Measurements from ENCODE around the gene RPL9. TPM values are rescaled to one million over a fixed set of nuclear protein-coding genes. Genes with fewer than 3 reads are reported as not detected.
"Not testable (repeated sequence)": the region's sequence is repeated elsewhere in the genome, so short reads cannot be mapped to it uniquely, and the experiment has no call there.

Gene RPL9
- total and polyA plus RNA-seq, 2 of the 13 experiments (the other 11 are each of a cell fraction or from before 2014, with no cell fraction given), result 993 to 2,148 TPM

- CTCF ChIA-PET (ENCODE audit: low intra/inter-chr PET ratio, low total read pairs); H2AFZ ChIP-seq (ENCODE audit: low read length); in situ Hi-C loops (cut with HindIII; ENCODE audit: extremely low pct_ligation_motif_present, low pct_unique_long_range_greater_than_20kb); DNase-seq (ENCODE audit: low spot score); H3K27me3 ChIP-seq (ENCODE audit: control insufficient read depth in 1 of 2, insufficient read depth in 2 of 2, low read length in 2 of 2); H3K9me3 ChIP-seq (ENCODE audit: low read length); FAIRE-seq: not testable (repeated sequence)
- peak overlapping the region; percentile 84 to 97 (median 93) for H3K4me3 ChIP-seq (replicated peaks in 1 of 3; ENCODE audit: insufficient read depth in 1 of 3, low read depth in 2 of 3, low read length in 3 of 3)
- H3K79me2 ChIP-seq (ENCODE audit: insufficient read depth, low read length), result peaks cover 52% of the 10 kb centered on the region
- peaks cover 45% of the 10 kb centered on the region for H4K20me1 ChIP-seq (ENCODE audit: insufficient read depth, low read length)
- POLR2A ChIA-PET, result interaction anchor here (0.6 to 4.0 kb wide), 18 partner anchors 8 to 268 kb away, joined by 3 to 50 read pairs (median 9); partner anchors contain the start of genes KLB, RFC1, SMIM14 and UBE2K
- H3K27ac ChIP-seq (ENCODE audit: extremely low read length, insufficient read depth, low read length), result peak overlapping the region; percentile 87
- ATAC-seq, result peak; percentile 2; the same call in 2 of the 3 replicates
- peak overlapping the region; percentile 91 for H3K4me2 ChIP-seq (ENCODE audit: low read depth, low read length)
- WGBS (ENCODE audit: low lambda C conversion rate), result 0% methylated on average over 12 of the region's 13 CpGs
- H3K36me3 ChIP-seq (replicated peaks in 1 of 2; ENCODE audit: control insufficient read depth in 1 of 2, insufficient read depth in 2 of 2, low read length in 2 of 2), result peaks cover 9 to 46% of the 10 kb centered on the region in 2 experiments
- 0 out of 2 replicates have a peak, but pooled peaks have one; percentile 32 for TF ChIP-seq PAF1 (CRISPR knock-in tag; IDR thresholded peaks at IDR 0.05)
- peak; percentile 13; the same call in 1 of the 2 replicates for TF ChIP-seq TGIF2 (CRISPR knock-in tag; IDR thresholded peaks at IDR 0.05)
- 0 out of 2 replicates have a peak, but pooled peaks have one; percentile 41 for TF ChIP-seq SSRP1 (CRISPR knock-in tag; IDR thresholded peaks at IDR 0.05)
- 0 out of 2 replicates have a peak, but pooled peaks have one; percentile 63 for TF ChIP-seq SNAPC2 (CRISPR knock-in tag; IDR thresholded peaks at IDR 0.05)
- TF ChIP-seq GFI1 (CRISPR knock-in tag; IDR thresholded peaks at IDR 0.05; ENCODE audit: borderline replicate concordance), result 0 out of 2 replicates have a peak, but pooled peaks have one; percentile 21
- 0 out of 2 replicates have a peak, but pooled peaks have one; percentile 8 for TF ChIP-seq ZNF572 (CRISPR knock-in tag; IDR thresholded peaks at IDR 0.05)
- peak; percentile 19; the same call in 1 of the 2 replicates for TF ChIP-seq ZNF224 (CRISPR knock-in tag; IDR thresholded peaks at IDR 0.05)
- 0 out of 2 replicates have a peak, but pooled peaks have one; percentile 16 for TF ChIP-seq THYN1 (CRISPR knock-in tag; IDR thresholded peaks at IDR 0.05; ENCODE audit: borderline replicate concordance, low read depth)
- TF ChIP-seq ZSCAN30 (CRISPR knock-in tag; IDR thresholded peaks at IDR 0.05), result 0 out of 2 replicates have a peak, but pooled peaks have one; percentile 79
- TF ChIP-seq RNF219 (CRISPR knock-in tag; IDR thresholded peaks at IDR 0.05), result 0 out of 2 replicates have a peak, but pooled peaks have one; percentile 20
- 0 out of 2 replicates have a peak, but pooled peaks have one; percentile 18 for TF ChIP-seq ZFP82 (CRISPR knock-in tag; IDR thresholded peaks at IDR 0.05; ENCODE audit: borderline replicate concordance)
- TF ChIP-seq ZNF20 (CRISPR knock-in tag; IDR thresholded peaks at IDR 0.05), result 0 out of 2 replicates have a peak, but pooled peaks have one; percentile 14
- TF ChIP-seq ARID2 (CRISPR knock-in tag; IDR thresholded peaks at IDR 0.05; ENCODE audit: borderline replicate concordance), result peak; percentile 23; the same call in 1 of the 2 replicates
- H3K9ac ChIP-seq (ENCODE audit: insufficient read depth, low read depth, low read length), result peak overlapping the region; percentile 97
- intact Hi-C loops (cut with micrococcal nuclease; ENCODE audit: unreplicated experiment), result loop anchor here (2.0 kb wide), 1 partner anchor 47 kb away; no protein-coding TSS in a partner anchor
- peaks cover 55% of the 10 kb centered on the region for H3K4me1 ChIP-seq (ENCODE audit: insufficient read depth, low read length)
- BruUV-seq (replicated peaks), result TSS peak; percentile 57
Observed at GRCh38 chr4:39458161-39458504, 589 bp downstream of the RPL9 start.

All from HepG2 (cell line).